ENCODE data around the gene SGCE.

The SGCE gene

GRCh38 chr7:94648731-94649130 lies 7.2 kb downstream of the SGCE start:
- Histone ChIP-seq H3K4me3 (ENCODE audit: low read length, poor library complexity, severe bottlenecking) (no peak overlapping the region), H3F3A (ENCODE audit: low read depth) (no peaks in the 10 kb centered on the region), H3K9ac (ENCODE audit: low read depth, low read length, poor library complexity, severe bottlenecking) (no peak overlapping the region), H3K9me3 (ENCODE audit: insufficient read depth, low read depth, low read length) (no peaks in the 10 kb centered on the region), H3K27me3 (ENCODE audit: insufficient read depth, low read length, poor library complexity, severe bottlenecking) (no peaks in the 10 kb centered on the region), H3K4me2 (ENCODE audit: low read depth, low read length, poor library complexity, severe bottlenecking) (no peak overlapping the region), H3K4me1 (ENCODE audit: insufficient read depth, low read length, poor library complexity, severe bottlenecking) (no peaks in the 10 kb centered on the region), H3K36me3 (ENCODE audit: insufficient read depth, low read length) (no peaks in the 10 kb centered on the region), H2AFZ (ENCODE audit: low read length) (no peak overlapping the region), H4K20me1 (ENCODE audit: insufficient read depth, low read length, poor library complexity, severe bottlenecking) (no peaks in the 10 kb centered on the region), H3K9me2 (replicated peaks; ENCODE audit: low read depth, low read length) (no peaks in the 10 kb centered on the region), H3K79me2 (ENCODE audit: insufficient read depth, low read length) (no peaks in the 10 kb centered on the region)
- TF ChIP-seq EZH2phosphoT487 (IDR thresholded peaks at IDR 0.05; ENCODE audit: borderline replicate concordance) (no peak), CTCF (conservative IDR thresholded peaks at IDR 0.05; ENCODE audit: low read length) (no peak)

- H3K4me2 ChIP-seq (ENCODE audit: low read depth, low read length, poor library complexity, severe bottlenecking): no peak overlapping the region
- H3K4me3 ChIP-seq (ENCODE audit: low read length, poor library complexity, severe bottlenecking): no peak overlapping the region
- no peak overlapping the region for H3K9ac ChIP-seq (ENCODE audit: low read depth, low read length, poor library complexity, severe bottlenecking)
- no peaks in the 10 kb centered on the region for H3F3A ChIP-seq (ENCODE audit: low read depth)
- H3K36me3 ChIP-seq (ENCODE audit: insufficient read depth, low read length): no peaks in the 10 kb centered on the region
- TF ChIP-seq EZH2phosphoT487 (IDR thresholded peaks at IDR 0.05; ENCODE audit: borderline replicate concordance) (no peak), CTCF (conservative IDR thresholded peaks at IDR 0.05; ENCODE audit: low read length) (no peak)
- H3K79me2 ChIP-seq (ENCODE audit: insufficient read depth, low read length): no peaks in the 10 kb centered on the region
- H3K4me1 ChIP-seq (ENCODE audit: insufficient read depth, low read length, poor library complexity, severe bottlenecking): no peaks in the 10 kb centered on the region
- H4K20me1 ChIP-seq (ENCODE audit: insufficient read depth, low read length, poor library complexity, severe bottlenecking): no peaks in the 10 kb centered on the region
- no peaks in the 10 kb centered on the region for H3K9me2 ChIP-seq (replicated peaks; ENCODE audit: low read depth, low read length)
- no peak overlapping the region for H2AFZ ChIP-seq (ENCODE audit: low read length)
- no peaks in the 10 kb centered on the region for H3K27me3 ChIP-seq (ENCODE audit: insufficient read depth, low read length, poor library complexity, severe bottlenecking)
- H3K9me3 ChIP-seq (ENCODE audit: insufficient read depth, low read depth, low read length): no peaks in the 10 kb centered on the region
Measured at GRCh38 chr7:94647295-94647694, 8.6 kb downstream of the SGCE start.

- no peaks in the 10 kb centered on the region for H4K20me1 ChIP-seq (ENCODE audit: insufficient read depth, low read length, poor library complexity, severe bottlenecking)
- H3K9ac ChIP-seq (ENCODE audit: low read depth, low read length, poor library complexity, severe bottlenecking): no peak overlapping the region
- no peak overlapping the region for H3K4me2 ChIP-seq (ENCODE audit: low read depth, low read length, poor library complexity, severe bottlenecking)
- no peak overlapping the region for H3K4me3 ChIP-seq (ENCODE audit: low read length, poor library complexity, severe bottlenecking)
- no peaks in the 10 kb centered on the region for H3K9me3 ChIP-seq (ENCODE audit: insufficient read depth, low read depth, low read length)
- no peaks in the 10 kb centered on the region for H3K79me2 ChIP-seq (ENCODE audit: insufficient read depth, low read length)
- H3K36me3 ChIP-seq (ENCODE audit: insufficient read depth, low read length): no peaks in the 10 kb centered on the region
- H3F3A ChIP-seq (ENCODE audit: low read depth): no peaks in the 10 kb centered on the region
- no peaks in the 10 kb centered on the region for H3K27me3 ChIP-seq (ENCODE audit: insufficient read depth, low read length, poor library complexity, severe bottlenecking)
- no peak for TF ChIP-seq CTCF (conservative IDR thresholded peaks at IDR 0.05; ENCODE audit: low read length)
- TF ChIP-seq EZH2phosphoT487 (IDR thresholded peaks at IDR 0.05; ENCODE audit: borderline replicate concordance): no peak
- H2AFZ ChIP-seq (ENCODE audit: low read length): no peak overlapping the region
- H3K9me2 ChIP-seq (replicated peaks; ENCODE audit: low read depth, low read length): no peaks in the 10 kb centered on the region
- no peaks in the 10 kb centered on the region for H3K4me1 ChIP-seq (ENCODE audit: insufficient read depth, low read length, poor library complexity, severe bottlenecking)
Measured at GRCh38 chr7:94643771-94644545, 12.0 kb downstream of the SGCE start.

Measured in Loucy (cell line).